Measurements from ENCODE around the gene MIGA2. TPM values are rescaled to one million over a fixed set of nuclear protein-coding genes. Genes with fewer than 3 reads are reported as not detected.
"Not testable (repeated sequence)": the region's sequence is repeated elsewhere in the genome, so short reads cannot be mapped to it uniquely, and the experiment has no call there.

MIGA2 gene
- total and polyA plus RNA-seq, 5 donors: 30.3 to 40.7 (median 35.8) TPM

DNA sequence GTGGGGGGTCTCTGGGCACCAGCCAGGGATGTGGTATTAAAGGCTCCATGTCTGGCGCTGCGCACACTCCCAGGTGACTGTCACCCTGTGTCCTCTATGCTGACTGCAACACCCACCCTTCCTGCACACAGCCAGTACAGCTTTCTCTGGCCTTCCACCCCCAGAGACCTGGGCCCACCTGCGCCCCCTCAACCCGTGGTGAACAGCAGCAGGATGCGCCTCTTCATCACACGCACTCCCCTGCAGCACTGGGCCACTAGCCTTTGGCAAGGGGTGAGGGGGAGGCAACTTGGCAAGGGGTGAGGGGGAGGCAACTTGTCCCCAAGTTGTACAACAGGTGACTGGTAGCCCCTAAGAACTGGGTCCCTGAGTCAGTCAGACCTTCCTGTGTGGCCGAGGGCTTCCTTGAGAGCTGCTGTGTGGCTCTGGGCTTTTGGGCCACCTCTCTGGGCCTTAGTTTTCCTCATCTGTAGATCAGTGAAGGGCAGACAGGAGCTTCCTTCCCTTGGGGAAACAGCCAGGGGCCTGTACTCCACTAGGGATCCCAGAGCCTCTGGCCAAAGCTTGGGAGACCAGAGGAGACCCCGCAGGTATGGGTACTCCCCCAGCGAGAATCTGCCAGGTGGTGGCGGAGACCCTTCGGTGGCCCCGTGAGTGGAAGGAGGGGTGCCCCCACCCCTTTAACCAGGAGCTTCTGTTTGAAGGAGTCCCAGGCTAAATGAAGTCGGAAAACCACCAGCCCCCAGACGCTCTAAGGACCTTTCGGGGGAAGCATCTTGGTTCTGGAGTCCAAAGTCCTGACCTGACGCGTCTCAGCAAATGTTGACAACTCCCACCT, 69.7 kb downstream of the MIGA2 start:
- intact Hi-C loops (cut with DNase I): no loop called here
- Histone ChIP-seq H3K4me1 (ENCODE audit: control insufficient read depth, insufficient read depth, low read length) (no peaks in the 10 kb centered on the region), H3K4me3 (ENCODE audit: low read length) (no peak overlapping the region), H3K9me3 (ENCODE audit: control insufficient read depth, low read length) (no peaks in the 10 kb centered on the region), H3K27me3 (ENCODE audit: control insufficient read depth, insufficient read depth) (no peaks in the 10 kb centered on the region), H3K27ac (ENCODE audit: low read length) (no peak overlapping the region)
- WGBS: 89% methylated on average over 17 of the region's 17 CpGs
- DNase-seq: peak in 1 of 3 donors; percentile 34
- ATAC-seq: no peak

DNA sequence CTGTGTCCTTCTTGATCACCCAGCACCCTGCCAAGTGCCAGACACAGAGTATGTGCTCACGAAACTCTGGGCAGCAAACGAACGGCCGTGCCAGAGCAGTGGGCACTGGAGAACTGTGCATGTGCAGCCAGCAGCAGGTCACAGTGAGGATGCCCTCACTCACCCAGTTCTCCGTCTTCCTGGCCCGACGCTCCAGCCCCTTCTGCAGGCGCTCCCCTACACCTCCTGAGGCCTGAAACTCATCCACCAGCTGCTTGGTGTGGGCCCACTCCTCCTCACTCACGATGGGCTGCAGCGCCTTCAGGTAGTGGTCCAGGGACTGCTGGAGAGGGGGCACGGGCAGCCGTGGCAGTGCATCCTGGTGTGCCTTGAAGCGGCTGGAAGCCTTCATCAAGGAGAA, 71.2 kb downstream of the MIGA2 start:
- Histone ChIP-seq H3K4me1 (ENCODE audit: control insufficient read depth, insufficient read depth, low read length) (no peaks in the 10 kb centered on the region), H3K9me3 (ENCODE audit: control insufficient read depth, low read length) (no peaks in the 10 kb centered on the region), H3K27me3 (ENCODE audit: control insufficient read depth, insufficient read depth) (no peaks in the 10 kb centered on the region), H3K4me3 (ENCODE audit: low read length) (no peak overlapping the region), H3K27ac (ENCODE audit: low read length) (no peak overlapping the region)
- ATAC-seq: no peak
- intact Hi-C loops (cut with DNase I): no loop called here
- WGBS: 90% methylated on average over 13 of the region's 13 CpGs
- peak in 1 of 3 donors; percentile 34 for DNase-seq

DNA sequence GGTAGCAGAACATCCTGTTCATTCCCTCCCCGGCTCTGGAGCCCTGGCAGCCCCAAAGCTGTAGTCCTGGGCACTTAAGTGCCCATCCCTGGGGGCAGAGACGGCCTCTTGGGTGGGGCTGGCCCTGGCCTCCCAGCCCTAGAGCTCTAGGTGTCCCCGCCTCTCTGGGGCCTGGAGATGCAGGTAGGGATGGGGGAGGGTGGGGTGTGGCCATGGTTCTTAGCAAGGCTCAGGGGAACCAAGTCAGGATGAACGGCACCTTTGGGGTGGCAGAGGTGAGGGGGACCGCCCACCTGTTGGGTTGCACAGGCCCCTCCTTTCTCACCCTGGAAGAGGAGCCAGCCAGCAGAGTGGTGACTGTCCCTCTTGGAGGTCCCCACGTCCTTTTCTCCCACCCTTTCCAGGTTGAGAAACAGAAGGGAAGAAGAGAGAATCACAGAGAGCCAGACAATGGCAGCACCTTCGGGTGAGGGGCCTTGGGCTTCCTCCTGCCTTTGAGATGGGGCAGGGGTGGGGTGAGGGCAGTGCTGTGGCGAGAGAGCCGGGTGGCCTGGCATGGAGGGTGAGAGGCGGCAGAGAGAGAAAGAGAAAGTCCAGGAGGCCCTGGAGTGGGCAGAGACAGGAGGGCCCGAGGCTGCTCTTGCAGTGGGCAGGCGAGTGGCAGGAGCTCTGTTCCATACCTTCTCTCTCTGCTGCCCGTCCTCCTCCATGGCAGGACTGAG, 71.8 kb downstream of the MIGA2 start:
- WGBS: 92% methylated on average over 13 of the region's 13 CpGs
- H3K9me3 ChIP-seq (ENCODE audit: control insufficient read depth, low read length): no peaks in the 10 kb centered on the region
- ATAC-seq: no peak
- H3K4me3 ChIP-seq (ENCODE audit: low read length): no peak overlapping the region
- intact Hi-C loops (cut with DNase I): no loop called here
- no peaks in the 10 kb centered on the region for H3K4me1 ChIP-seq (ENCODE audit: control insufficient read depth, insufficient read depth, low read length)
- H3K27ac ChIP-seq (ENCODE audit: low read length): no peak overlapping the region
- peak in 1 of 3 donors; percentile 53 for DNase-seq
- H3K27me3 ChIP-seq (ENCODE audit: control insufficient read depth, insufficient read depth): no peaks in the 10 kb centered on the region

DNA sequence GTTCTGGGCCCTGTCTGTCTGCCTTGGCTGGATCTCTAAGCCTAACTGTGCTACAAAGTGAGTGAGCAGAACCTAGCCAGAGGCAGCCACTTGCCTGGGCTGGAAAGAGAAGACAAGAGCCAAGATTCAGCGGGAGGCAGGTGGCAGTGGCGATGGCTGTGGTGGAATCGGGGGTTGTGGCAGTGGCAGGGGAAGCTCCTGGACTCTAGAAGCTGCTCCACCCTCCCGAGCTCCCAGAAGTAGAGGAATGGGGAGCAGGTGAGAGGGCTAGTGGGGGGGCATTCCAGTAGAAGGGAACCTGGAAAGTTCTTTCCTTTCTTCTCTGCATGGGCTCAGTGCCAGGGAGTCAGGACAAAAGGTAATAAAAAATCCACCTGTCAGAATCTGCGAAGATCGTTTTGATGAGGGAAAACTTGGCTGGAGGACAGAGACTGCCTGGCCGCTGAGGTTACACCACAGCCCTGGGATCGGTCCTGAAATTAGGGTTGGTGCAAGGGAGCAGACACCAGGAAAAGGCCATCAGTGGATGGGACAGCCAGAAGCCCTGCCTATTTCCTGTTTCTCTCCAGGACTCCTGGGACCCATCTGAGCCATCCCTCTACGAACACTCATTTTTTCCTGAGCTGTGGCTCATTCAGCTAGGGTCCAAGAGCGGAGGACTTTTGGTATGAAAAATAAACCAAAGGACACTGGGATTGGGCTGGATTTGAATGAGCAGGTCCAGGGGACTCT, 72.5 kb downstream of the MIGA2 start:
- ATAC-seq (no peak), DNase-seq (peak in 1 of 3 donors; percentile 48)
- H3K4me1 ChIP-seq (ENCODE audit: control insufficient read depth, insufficient read depth, low read length): no peaks in the 10 kb centered on the region
- H3K27ac ChIP-seq (ENCODE audit: low read length): no peak overlapping the region
- H3K4me3 ChIP-seq (ENCODE audit: low read length): no peak overlapping the region
- 76% methylated on average over 10 of the region's 10 CpGs for WGBS
- H3K9me3 ChIP-seq (ENCODE audit: control insufficient read depth, low read length): no peaks in the 10 kb centered on the region
- no peaks in the 10 kb centered on the region for H3K27me3 ChIP-seq (ENCODE audit: control insufficient read depth, insufficient read depth)
- intact Hi-C loops (cut with DNase I): no loop called here

DNA sequence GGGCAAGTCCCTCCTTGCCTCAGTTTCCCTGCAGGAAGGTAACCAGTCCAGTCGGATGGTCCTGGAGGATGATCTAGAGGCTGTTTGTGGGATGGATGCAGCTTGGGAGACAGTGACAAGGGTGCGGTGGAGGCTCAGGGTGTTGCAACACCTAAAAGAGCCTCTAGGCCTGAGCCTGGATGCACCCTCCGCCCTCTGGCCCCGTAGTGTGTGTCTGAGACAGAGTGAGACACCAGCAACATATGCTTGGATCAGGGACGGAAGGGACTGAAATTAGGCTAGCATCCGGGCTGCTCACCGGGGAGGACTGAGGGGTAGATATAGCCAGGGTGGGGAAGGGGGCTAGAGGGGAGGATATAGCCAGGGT, 73.1 kb downstream of the MIGA2 start:
- DNase-seq (peak in 2 of 3 donors; percentile 62 to 75), ATAC-seq (peak in 1 of 2 donors; percentile 2)
- peak overlapping the region; percentile 87 for H3K4me3 ChIP-seq (ENCODE audit: low read length)
- intact Hi-C loops (cut with DNase I): no loop called here
- H3K27ac ChIP-seq (ENCODE audit: low read length): no peak overlapping the region
- WGBS: 58% methylated on average over 7 of the region's 7 CpGs
- no peaks in the 10 kb centered on the region for H3K9me3 ChIP-seq (ENCODE audit: control insufficient read depth, low read length)
- no peaks in the 10 kb centered on the region for H3K4me1 ChIP-seq (ENCODE audit: control insufficient read depth, insufficient read depth, low read length)
- no peaks in the 10 kb centered on the region for H3K27me3 ChIP-seq (ENCODE audit: control insufficient read depth, insufficient read depth)

DNA sequence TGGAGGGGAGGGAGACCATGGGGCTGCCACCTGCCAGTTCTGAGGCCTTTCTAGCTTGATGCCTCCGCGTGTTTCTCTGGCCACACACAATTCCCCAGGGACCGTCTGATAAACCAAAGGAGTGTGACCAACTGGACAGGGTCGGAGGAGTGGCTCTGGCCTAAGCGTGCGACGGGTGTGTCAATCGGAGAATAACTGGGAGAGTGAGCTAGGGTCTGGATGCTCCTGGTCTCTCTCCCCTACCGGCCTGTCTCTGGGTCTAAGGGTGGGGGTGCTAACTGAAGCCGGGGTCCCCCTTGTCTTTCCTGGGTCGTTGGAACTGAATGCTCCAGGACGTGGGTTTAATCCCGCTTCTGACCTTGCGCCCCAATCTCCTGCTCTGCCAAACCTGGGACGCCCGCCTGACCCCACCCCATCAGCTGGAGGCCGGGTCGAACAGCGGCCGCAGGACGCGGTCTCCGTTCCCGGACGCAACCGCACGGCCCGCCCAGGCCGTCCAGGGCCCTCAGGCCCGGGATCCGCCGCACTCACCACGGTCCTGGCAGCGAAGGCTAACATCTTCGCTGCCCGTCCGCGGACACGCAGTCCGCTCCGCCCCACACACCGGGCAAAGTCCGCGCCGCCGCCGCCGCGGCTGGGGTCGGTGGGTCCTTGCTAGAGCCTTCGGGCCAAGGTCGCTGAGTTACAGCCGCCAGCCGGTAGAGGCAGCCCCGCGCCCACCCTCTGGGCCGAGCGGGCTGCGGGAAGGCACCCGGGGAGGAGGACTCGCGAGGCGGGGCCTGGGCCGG, 73.7 kb downstream of the MIGA2 start:
- Histone ChIP-seq H3K9me3 (ENCODE audit: control insufficient read depth, low read length) (no peaks in the 10 kb centered on the region), H3K27me3 (ENCODE audit: control insufficient read depth, insufficient read depth) (no peaks in the 10 kb centered on the region), H3K4me1 (ENCODE audit: control insufficient read depth, insufficient read depth, low read length) (no peaks in the 10 kb centered on the region), H3K27ac (ENCODE audit: low read length) (peak overlapping the region; percentile 81), H3K4me3 (ENCODE audit: low read length) (peak overlapping the region; percentile 87)
- ATAC-seq (peak; percentile 14 to 37), DNase-seq (peak; percentile 60 to 81 (median 74))
- 2% methylated on average over 64 of the region's 64 CpGs for WGBS
- intact Hi-C loops (cut with DNase I): no loop called here

DNA sequence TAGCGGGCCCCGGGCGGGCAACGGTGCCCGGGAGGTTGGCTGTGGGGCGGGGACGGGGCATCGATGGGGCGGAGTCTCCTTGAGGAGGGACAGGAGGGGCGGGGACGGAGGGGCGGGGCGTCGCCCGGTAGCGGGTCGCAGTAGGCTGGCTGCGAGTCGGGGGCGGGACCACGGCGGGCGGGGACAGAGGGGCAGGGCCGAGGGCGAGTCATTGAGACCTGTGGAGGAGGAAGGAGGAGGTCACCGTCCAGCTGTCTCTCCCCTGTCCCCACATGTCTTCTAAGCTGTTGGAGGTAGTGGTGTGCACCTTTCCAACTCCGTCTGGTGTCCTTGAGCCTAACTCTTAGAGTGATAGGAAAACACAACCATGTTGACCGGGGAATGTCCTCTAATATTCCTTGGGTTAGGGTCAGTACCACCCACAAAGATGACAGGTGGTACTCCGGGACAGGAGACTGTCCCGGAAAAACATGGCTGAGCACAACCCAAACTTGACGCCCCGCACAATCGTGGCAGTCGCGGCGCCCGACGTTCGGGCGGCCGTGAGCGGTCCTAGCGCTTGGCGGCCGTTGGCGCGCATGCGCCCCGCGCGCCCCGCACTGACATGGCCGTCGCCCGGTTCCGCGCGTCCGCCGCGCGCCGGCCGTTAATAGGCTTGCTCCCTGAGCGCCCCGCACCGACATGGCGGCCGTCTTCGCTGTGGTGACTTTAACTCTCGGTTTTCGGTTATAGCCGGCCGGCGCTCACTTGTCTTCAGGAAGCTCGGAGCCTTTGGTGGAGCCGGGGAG, 74.5 kb downstream of the MIGA2 start, which contains the start of the genes CRAT and PTPA:
CRAT (minus strand) TSS at position 54 of the 788 bp plus-strand sequence. CDS start 284 bp downstream, outside the sequence.
PTPA (plus strand) TSS at position 676 of the 788 bp plus-strand sequence. CDS start 186 bp downstream, outside the sequence.
- DNase-seq: peak; percentile 99 to 100 (median 99)
- WGBS: under 1% methylated on average over 77 of the region's 77 CpGs
- ATAC-seq: peak; percentile 92 to 94
- no peaks in the 10 kb centered on the region for H3K27me3 ChIP-seq (ENCODE audit: control insufficient read depth, insufficient read depth)
- intact Hi-C loops (cut with DNase I): no loop called here
- H3K4me3 ChIP-seq (ENCODE audit: low read length): peak within 1 kb of the TSS; percentile 90
- peak within 1 kb of the TSS; percentile 88 for H3K27ac ChIP-seq (ENCODE audit: low read length)
- H3K9me3 ChIP-seq (ENCODE audit: control insufficient read depth, low read length): no peaks in the 10 kb centered on the region
- H3K4me1 ChIP-seq (ENCODE audit: control insufficient read depth, insufficient read depth, low read length): no peaks in the 10 kb centered on the region

DNA sequence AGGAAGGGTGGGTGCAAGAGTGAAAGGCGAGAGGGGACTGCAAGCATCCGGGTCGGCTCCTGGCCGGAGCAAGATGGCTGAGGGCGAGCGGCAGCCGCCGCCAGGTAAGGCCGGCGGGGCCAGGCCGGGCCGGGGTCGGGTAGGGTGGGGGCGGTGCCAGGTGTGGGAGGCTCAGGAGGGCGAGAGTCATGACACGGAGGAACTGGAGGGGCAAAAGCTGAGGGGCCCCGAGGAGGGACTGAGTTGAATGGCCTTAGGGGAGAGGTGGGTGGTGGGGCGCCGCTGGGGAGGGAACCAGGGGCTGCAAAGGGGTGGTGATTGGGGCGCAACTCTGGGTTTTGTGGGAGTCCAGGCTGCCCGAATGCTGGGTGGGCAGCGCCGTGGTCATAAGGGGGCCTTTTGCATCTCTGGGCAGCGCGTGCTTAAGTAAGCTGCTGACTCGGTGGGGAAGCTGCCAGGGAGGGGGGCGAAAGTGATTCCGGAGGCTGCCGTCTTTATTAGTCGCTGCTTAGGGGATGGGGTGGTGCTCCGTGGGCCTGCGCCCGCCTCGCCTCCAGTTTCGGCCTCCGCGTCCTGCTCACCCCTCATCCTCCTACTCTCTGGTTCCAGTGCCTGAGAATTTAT, 75.2 kb downstream of the MIGA2 start:
- H3K27me3 ChIP-seq (ENCODE audit: control insufficient read depth, insufficient read depth): no peaks in the 10 kb centered on the region
- peak overlapping the region; percentile 90 for H3K4me3 ChIP-seq (ENCODE audit: low read length)
- WGBS: under 1% methylated on average over 37 of the region's 37 CpGs
- no peaks in the 10 kb centered on the region for H3K9me3 ChIP-seq (ENCODE audit: control insufficient read depth, low read length)
- ATAC-seq: peak; percentile 6 to 10
- H3K4me1 ChIP-seq (ENCODE audit: control insufficient read depth, insufficient read depth, low read length): no peaks in the 10 kb centered on the region
- intact Hi-C loops (cut with DNase I): no loop called here
- peak in 2 of 3 donors; percentile 49 to 77 for DNase-seq
- H3K27ac ChIP-seq (ENCODE audit: low read length): peak overlapping the region; percentile 61

DNA sequence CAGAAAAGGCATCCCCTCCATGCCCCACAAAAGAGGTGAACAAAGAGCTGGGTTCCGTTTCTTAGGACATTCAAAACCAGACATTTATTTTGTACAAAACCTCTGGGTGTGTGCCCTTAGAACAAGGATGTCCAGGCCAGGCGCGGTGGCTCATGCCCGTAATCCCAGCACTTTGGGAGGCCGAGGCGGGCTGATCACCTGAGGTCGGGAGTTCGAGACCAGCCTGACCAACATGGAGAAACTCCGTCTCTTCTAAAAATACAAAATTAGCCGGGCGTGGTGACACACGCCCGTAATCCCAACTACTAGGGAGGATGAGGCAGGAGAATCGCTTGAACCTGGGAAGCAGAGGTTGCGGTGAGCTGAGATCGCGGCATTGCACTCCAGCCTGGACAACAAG, 76.1 kb downstream of the MIGA2 start:
- H3K27ac ChIP-seq (ENCODE audit: low read length); intact Hi-C loops (cut with DNase I); H3K9me3 ChIP-seq (ENCODE audit: control insufficient read depth, low read length); ATAC-seq; H3K4me1 ChIP-seq (ENCODE audit: control insufficient read depth, insufficient read depth, low read length); H3K4me3 ChIP-seq (ENCODE audit: low read length); H3K27me3 ChIP-seq (ENCODE audit: control insufficient read depth, insufficient read depth): not testable (repeated sequence)
- 95% methylated on average over 17 of the region's 17 CpGs for WGBS
- DNase-seq: peak in 1 of 3 donors; percentile 34

All from right cardiac atrium (tissue), 5 donors.